ENCODE measurements around the gene RIPOR2.

RIPOR2 gene, protein sequence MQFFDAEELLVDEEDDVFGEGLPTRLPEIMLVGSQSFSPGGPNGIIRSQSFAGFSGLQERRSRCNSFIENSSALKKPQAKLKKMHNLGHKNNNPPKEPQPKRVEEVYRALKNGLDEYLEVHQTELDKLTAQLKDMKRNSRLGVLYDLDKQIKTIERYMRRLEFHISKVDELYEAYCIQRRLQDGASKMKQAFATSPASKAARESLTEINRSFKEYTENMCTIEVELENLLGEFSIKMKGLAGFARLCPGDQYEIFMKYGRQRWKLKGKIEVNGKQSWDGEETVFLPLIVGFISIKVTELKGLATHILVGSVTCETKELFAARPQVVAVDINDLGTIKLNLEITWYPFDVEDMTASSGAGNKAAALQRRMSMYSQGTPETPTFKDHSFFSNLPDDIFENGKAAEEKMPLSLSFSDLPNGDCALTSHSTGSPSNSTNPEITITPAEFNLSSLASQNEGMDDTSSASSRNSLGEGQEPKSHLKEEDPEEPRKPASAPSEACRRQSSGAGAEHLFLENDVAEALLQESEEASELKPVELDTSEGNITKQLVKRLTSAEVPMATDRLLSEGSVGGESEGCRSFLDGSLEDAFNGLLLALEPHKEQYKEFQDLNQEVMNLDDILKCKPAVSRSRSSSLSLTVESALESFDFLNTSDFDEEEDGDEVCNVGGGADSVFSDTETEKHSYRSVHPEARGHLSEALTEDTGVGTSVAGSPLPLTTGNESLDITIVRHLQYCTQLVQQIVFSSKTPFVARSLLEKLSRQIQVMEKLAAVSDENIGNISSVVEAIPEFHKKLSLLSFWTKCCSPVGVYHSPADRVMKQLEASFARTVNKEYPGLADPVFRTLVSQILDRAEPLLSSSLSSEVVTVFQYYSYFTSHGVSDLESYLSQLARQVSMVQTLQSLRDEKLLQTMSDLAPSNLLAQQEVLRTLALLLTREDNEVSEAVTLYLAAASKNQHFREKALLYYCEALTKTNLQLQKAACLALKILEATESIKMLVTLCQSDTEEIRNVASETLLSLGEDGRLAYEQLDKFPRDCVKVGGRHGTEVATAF

DNA sequence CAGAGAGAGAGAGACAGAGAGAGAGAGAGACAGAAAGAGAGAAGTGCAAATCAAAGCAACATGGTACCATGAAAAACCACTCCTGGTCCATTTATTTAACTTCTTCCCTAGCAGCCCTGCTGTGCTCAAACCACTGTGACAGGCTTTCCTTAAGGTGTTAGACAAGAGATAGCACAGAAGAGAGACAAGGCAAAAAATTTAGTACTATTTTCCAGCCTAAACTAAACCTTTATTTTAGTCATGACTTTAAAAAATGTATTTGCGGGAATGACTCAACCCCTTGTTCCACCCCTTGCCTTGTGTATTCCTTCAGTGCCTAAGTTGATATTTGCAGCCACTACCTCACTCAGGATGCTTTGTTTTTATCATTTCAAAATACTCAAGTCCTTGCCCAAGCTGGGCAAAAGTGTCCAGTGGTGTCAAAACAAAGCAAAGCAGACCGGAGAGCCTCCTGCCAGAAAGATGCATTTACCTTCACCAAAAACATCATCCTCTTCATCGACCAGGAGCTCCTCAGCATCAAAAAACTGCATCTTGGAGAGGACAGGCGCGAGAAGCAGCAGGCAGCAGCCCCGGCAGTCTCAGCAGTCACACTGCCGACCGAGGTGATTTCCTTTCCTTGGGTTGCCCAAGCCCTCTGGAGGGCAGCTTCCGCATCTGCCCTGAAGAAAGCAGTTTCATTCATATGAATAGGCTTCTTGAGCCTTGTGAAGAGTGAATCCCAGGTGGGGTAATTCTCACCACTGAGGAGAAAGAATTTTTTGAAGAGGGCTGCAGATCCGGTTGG, at the start of gene RIPOR2:
TSS of gene RIPOR2 (minus strand) at position 595 of the 787 bp plus-strand sequence. CDS start at position 533, 62 bp downstream.
- DNase-seq (ENCODE audit: low read depth), result peak; percentile 54

DNA sequence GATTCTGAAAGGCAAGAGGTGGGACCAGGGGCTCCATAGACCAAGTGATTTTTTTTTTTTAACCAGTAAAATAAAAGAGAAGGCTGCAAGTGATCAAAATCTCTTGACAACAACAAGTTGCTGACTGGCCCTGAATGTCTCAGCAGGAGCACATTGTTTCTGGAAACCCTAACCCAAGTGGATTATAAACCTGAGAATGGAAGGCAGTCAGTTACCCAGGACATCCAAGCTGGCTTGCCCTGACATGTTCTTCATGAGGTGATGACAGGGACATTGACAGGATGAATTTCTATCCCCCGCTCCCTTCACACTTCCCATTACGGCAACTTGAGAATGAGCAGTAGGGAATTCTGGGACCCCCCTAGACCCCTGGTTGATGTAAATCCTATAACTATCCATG, 49.6 kb upstream of the RIPOR2 start:
- DNase-seq (ENCODE audit: low read depth), result no peak

DNA sequence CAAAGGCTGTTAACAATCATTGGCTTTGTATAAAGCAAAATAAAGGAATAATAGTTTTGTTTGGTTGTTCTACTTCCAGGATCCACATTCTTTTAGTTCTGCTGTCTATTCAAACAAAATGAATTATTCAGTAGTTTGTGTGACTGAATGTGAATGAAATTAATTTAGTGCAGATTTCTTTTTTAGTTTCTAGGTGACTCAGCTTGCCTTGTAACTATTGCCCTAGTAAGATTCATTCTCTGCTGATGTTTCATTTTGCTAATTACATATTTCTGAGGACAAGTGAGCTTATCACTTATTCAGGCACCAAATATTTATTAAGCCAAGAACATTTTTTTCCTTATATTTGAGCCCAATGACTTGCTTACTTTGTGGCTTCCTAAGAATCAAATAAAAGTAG, 46.5 kb upstream of the RIPOR2 start:
- no peak for DNase-seq (ENCODE audit: low read depth)

DNA sequence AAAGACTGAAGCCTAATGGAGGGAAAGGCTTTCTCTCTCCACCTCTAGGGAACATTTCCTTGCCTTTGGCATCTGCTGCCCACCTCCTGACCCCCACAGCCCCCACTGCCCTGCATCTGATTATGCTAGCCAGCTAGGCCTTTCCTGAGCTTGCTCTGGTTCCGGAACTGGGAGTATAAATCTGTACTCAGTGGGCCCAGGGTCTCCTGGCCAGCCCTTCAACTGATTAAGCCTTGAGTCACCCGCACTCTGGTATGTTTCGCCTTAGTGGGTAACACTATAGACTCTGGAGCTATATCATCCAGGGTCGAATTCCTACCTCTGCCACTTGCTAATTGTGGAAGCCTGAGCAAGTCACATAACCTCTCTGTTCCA, 45.6 kb upstream of the RIPOR2 start:
- no peak for DNase-seq (ENCODE audit: low read depth)

DNA sequence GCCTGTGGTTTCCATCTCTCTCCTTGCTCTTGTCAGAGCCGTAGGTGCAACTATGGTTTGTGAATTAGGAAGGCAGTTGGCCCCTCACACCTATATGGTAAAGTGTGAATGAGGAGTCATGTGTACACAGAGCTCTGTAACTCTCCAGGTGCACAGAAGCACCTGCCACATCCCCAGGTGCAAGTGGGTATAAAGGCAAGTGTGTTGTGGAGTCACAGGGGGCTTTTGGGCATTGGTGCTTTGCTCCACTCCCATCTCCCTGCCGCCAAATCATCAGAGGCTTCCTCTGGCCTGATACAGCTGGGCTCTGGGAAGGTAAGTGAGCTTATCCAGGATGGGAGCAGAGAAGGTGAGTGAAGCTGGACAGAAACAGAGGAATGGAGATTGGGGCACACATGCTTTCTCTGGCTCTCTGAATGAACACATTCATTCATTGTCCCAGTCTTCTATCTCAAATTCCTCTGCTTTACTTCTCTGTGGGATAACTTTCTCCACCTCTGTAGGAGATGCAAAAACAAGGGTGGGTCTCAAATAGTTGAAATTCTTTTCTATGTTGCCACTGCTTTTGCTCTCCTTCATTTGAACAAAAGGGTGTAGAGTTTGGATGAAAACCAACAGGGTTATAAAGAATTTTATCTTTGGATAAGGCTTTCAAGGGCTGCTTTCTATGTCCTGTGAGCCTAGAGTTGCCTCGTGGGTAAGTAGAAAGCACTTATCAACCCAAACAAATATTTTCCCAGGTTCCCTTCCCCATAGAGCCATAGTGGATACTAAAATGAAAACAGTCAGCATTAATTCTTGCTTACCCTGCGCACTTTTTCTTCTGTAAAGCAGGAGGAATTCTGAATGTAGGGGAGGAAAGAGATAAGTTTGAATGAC, 45.0 kb upstream of the RIPOR2 start:
- no peak for DNase-seq (ENCODE audit: low read depth)

DNA sequence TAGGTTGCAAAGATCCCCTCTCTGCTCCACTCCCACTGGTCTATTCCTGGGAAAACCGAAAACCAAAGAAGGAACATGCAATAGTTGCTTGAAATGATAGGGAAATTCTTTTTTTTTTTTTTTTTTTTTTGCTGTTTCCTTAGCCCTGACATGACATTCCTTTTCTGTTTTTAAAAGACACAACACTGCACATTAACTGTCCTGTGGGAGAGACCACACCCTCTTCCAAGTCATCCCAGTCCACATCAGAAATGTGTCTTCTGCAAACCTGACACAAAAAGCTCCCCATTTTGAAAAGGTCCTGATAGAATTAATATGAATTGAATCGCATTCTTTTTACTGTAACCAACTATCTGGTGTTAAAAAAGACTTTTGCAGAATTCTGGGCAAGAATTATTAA, 43.4 kb upstream of the RIPOR2 start:
- no peak for DNase-seq (ENCODE audit: low read depth)

DNA sequence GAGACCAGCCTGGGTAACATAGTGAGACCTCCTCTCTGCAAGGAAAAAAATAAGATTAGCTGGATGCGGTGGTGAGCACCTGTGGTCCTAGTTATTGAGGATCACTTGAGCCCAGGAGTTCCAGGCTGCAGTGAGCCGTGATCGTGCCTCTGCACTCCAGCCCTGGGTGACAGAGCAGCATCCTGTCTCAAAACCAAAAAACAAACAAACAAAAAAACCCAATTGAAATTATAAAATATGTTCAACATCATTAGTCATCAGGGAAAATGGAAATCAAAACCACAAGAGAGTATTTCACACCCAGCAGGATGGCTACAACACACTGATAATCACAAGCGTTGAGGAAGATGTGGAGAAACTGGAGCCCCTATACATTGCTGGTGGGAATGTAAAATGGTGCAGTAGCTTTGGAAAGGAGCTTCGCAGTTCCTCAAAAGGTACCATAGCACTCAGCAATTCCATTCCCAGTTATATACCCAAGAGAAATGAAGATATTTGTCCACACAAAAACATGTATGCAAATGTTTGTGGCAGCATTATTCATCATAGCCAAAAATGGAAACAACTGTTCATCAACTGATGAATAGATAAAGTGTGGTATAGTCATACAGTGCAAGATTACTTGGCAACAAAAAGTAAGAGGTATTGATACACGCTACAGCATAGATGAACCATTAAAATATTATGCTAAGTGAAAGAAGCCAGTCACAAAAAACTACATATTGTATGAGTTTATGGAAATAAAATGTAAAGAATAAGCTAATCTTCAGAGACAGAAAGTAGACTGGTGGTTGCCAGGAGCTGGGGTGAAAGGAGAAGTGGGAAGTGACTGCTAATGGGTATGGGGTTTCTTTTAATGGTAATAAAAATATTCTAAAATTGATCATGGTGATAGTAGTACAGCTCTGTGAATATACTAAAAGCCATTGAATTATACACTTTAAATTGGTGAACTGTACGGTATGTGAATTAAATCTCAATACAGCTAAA, 38.7 kb upstream of the RIPOR2 start:
- DNase-seq (ENCODE audit: low read depth), result peak; percentile 40

DNA sequence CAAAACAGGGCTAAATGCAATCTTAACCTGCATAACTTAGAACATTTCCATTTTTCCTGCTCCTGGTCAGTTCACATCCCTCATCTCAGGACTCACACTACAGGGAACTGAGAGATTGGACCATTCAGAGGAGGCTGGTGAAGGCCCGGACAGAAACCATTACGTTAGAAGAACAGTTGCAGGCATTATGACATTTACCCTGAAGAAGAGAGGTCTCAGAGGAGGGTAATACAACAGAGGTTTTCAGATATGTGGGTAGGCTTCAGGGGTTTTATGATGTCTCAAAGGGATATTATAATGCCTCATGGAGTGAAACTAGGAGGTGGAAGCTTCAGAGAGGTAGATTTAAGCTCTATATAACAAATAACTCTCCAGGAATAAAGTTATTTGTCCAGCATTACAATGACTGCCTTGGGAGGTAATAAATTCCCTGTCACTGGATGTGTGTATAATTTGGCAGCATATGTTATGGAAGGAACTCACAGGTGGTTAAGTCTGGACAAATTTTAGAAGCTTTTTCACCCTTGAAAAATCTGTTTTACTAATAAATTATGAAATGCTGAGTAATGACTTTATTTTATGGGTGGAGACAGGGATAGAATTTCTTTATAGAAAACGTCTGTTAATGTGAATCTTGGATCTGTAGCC, 36.7 kb upstream of the RIPOR2 start:
- DNase-seq (ENCODE audit: low read depth), result no peak

DNA sequence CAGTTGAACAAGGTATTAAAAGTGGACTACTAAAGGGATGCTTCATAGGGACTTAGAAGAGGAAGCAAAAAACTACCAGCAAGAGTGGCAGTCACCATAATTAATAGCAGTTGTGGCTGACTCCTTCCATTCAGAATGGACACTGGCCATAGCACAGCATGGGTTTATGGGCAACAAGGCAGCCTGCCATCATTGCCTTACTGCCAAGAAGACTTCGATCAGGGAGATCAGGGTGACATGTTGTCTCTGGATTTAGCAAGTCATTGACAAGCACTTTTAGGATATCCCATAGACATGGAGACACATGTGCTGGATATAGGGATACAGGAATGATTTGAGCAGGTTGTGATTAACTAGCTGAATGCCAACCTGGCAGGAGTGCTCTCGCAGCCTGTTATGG, 35.3 kb upstream of the RIPOR2 start:
- DNase-seq (ENCODE audit: low read depth), result no peak

DNA sequence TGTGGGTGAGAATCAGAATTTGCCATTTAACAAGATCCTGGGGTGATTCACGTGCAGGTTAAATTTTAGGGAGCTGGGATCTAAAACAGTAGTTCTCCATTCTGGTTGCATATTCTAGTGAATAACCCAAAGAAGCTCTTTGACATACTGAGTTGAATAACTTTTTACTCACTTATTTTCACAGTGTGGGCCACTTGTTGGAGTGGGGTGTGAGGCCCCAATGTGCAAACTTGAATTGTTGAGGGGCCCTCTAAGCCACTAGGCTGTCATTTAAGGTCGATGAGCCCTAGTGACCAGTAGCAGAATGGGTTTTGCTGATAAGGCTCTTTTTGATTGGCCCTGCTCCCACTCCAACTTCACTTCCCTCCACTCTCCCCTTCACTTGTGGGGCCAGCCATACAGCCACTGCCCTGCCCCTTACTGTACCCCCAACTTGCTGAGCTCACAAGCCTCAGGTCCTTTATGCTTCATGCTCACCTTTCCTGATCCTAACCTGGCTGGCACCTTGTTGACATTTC, 33.6 kb upstream of the RIPOR2 start:
- DNase-seq (ENCODE audit: low read depth), result no peak

DNA sequence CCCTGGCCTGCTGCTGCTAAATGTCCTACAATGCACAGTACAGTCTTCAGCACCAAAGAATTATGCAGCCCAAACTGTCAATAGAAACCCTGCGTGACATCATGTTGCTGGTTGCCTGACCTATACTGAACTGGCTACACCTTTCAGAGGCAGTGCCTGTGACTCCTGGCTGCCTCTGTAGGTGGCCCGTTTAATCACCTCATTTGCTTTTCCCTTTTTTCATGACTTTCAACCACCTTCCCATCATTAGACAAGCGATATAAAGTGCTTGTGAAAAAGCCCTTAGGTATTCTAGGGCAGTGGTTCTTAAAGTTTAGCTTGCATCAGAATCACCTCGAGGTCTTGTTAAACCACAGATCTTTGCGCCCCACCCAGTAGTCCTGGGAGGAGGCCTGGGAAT, 33.0 kb upstream of the RIPOR2 start:
- DNase-seq (ENCODE audit: low read depth), result no peak

DNA sequence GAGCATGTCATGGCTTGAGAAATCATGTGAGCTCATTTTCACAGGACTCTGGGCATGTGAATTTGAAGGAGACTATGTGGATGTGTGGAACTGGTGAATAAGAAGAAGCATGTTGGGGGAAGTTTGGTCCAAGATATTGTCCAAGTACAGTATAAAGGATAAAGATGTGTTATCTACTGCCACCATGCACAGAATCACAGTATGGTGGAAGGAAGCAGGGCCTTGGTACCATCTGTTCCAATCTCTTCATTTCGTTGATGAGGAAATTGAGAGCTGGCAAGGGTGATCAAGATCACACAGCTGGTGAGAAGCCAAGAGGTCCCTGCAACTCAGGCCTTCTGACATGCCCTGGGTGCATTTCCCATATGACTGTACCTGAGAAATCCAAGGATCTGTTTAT, 31.5 kb upstream of the RIPOR2 start:
- no peak for DNase-seq (ENCODE audit: low read depth)

DNA sequence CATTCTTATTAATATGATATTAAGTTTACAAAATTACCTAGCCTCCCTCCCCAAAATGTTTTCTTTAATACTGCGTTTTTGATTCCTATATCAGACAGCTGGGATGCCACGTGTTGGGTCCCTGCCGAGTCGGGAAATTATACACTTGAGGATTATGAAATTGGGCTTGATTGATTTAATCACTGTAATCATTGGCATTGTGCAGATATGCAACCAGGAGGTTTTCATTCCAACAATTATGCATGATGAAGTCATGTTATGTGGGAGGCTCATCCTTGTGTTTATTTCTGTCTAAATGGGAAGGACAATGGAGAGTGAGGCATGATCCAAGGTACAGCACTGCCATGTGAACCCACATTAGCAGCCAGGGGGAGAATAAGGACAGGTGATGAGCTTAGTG, 30.6 kb upstream of the RIPOR2 start:
- no peak for DNase-seq (ENCODE audit: low read depth)

DNA sequence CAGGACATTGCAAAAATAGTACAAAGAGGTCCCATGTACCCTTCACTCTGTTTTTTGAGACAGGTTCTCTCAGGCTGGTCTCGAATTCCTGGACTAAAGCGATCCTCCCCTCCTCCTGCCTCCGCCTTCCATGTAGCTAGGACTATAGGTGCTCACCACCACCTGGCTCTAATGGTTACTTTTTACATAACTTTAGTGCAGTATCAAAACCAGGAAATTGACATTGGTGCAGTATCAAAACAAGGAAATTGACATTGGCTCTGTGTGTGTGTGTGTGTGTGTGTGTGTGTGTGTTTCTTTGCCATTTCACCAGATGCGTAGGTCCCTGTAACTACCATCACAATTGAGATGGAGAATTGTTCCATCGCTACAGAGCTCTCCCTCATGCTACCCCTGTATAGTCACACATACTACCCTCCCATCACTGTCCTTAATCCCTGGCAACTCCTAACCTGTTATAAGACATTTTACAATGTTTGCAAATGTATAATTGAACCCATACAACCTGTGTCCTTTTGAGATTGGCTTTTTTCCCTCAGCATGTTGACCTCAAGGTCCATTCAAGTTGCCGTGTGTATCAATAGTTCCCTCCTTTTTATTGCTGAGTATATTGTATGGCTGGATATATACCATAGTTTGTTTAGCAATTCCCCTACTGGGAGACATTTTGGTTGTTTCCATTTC, 28.3 kb upstream of the RIPOR2 start:
- DNase-seq (ENCODE audit: low read depth), result no peak

DNA sequence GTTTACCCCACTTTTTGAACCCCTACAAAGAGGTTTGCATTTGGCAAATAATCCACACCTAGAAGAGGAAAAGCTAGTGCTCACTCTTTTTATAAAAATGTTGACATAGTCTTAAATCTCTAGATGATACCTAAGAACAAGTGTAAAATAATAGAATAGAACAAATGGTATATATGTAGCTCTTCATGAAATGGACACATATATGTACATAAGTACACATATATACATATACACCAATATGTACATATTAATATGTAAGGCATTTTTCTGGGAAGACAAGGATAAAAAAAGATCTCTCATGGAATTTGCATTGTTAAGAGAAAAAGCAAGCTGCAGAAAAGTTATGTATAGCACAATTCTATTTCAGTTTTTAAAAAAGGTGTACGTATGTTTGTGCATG, 27.6 kb upstream of the RIPOR2 start:
- no peak for DNase-seq (ENCODE audit: low read depth)

DNA sequence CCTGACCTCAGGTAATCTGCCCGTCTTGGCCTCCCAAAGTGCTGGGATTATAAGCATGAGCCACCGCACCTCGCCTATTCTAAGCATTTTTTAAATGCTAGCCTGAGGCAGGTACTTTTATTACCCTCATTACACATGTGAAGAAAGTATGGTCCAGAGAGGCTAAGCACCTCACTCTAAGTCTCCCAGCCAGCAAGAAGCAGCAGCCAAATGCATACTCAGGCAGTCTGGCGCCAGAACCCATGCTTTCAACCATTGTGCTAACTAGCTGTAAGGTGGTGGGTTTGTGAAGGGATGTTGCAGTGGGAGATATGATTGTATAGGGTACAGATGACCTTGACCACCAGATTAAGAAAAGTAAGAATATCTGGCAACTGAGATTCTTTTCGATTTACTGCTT, 26.1 kb upstream of the RIPOR2 start:
- no peak for DNase-seq (ENCODE audit: low read depth)

DNA sequence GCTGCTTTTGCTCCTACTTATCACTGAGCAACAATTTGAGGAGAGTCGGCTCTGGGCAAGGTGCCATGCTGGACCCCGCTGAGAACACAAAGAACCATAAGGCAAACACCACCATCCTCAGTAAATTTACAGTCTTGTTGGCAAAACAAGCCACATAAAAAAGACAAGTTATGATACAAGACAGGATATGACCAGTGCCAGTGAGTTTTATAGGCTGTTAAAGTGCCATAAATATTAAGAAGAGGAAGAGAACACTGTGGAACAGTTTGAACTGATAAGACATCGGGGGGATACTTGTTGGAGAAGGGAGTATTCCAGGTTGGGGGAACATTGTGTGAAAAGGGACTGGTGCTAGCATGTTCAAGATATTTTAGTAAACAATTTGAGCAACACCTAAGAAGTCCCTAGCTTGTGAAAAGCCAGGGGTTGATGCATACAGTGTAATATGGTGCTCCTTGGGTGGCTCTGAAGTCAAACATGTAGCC, 25.3 kb upstream of the RIPOR2 start:
- DNase-seq (ENCODE audit: low read depth), result no peak

DNA sequence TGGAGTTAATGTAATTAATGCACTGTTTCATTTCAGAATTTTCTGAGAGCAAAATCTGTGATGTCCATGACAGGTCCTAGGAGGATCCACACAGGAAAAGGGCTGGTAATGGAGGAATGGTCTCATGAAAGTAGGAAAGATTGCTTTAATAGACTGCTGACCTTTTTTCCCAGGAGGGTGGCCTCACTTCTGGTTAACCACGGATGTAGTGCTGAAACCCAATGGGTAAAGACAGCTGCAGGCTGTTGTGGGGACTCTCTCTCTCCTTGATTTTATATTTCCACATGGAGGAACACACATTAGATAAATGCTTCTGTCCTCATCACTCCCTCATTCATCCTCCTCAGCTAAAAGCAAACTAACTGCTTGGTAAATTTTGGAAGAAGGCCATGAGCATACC, 23.6 kb upstream of the RIPOR2 start:
- no peak for DNase-seq (ENCODE audit: low read depth)
